Tibial nerve (tissue), 4 donors: ENCODE data around the gene CNTF. TPM values are rescaled to one million over a fixed set of nuclear protein-coding genes. Genes with fewer than 3 reads are reported as not detected.

ENCODE experiments used
- DNase-seq, 2 donors: peaks; one replicate each; pipeline ENCODE4 v3.0.0-alpha.2; 2019; ENCODE audit warnings: low spot score in 2 of 2
- H3K27ac ChIP-seq, 4 donors: fragments of 200-600 bp; sonication (generic) in 3 of 4; one replicate each; pipeline ENCODE4 v1.5.1; 2017 to 2019; ENCODE audit warnings: mild to moderate bottlenecking in 1 of 4
- H3K27me3 ChIP-seq, 2 donors: fragments of 200-600 bp; sonication (generic) in 1 of 2; one replicate each; pipeline versions ENCODE4 v1.5.1 to v1.6.0; 2017 to 2019
- H3K36me3 ChIP-seq, 3 donors: fragments of 200-600 bp; sonication (generic); one replicate each; pipeline ENCODE4 v1.5.1; 2018 to 2019
- H3K4me1 ChIP-seq, 4 donors: fragments of 200-600 bp; sonication (generic) in 3 of 4; one replicate each; pipeline ENCODE4 v1.5.1; 2017 to 2019
- H3K4me3 ChIP-seq, 4 donors: fragments of 200-600 bp; sonication (generic) in 3 of 4; one replicate each; pipeline ENCODE4 v1.5.1; 2017 to 2019; ENCODE audit warnings: mild to moderate bottlenecking in 1 of 4, moderate library complexity in 1 of 4
- H3K9me3 ChIP-seq, 4 donors: fragments of 200-600 bp; sonication (generic) in 3 of 4; one replicate each; pipeline ENCODE4 v1.5.1; 2017 to 2019
- EP300 ChIP-seq, 2 donors: sonication (generic); formaldehyde crosslinking; IDR thresholded peaks; one replicate each; pipeline ENCODE4 v1.6.1; 2017; ENCODE audit warnings: antibody characterized with exemption in 2 of 2, mild to moderate bottlenecking in 1 of 2
- POLR2A ChIP-seq, 2 donors: fragments of 450-650 bp; IDR thresholded peaks; one replicate each; pipeline ENCODE4 v1.6.1; 2017; ENCODE audit warnings: antibody characterized with exemption in 2 of 2, mild to moderate bottlenecking in 2 of 2, moderate library complexity in 2 of 2
- WGBS, 2 donors: methylation state at CpG; one replicate each; pipeline ENCODE4 v1.1.5; 2018; 5-methylcytosine and 5-hydroxymethylcytosine counted together
- total RNA-seq, 4 donors: library from RNA; depleted of rRNA; stranded (reverse); fragments of >200 nt; gene quantifications; one replicate each; pipeline ENCODE4 v1.1.0, GENCODE V29; 2016
- TF ChIP-seq, protein P1 (sequence below), 5 experiments: fragments of 200-600 bp in 3 of 5; fragments of 450-650 bp in 2 of 5; sonication (generic) in 3 of 5; IDR thresholded peaks; one replicate each; pipeline ENCODE4 v1.5.1; 2016 to 2019; ENCODE audit warnings: antibody characterized with exemption in 5 of 5, mild to moderate bottlenecking in 3 of 5, moderate library complexity in 2 of 5

Gene CNTF
- total RNA-seq, 4 donors from 2014 or later: 53.7 to 342 (median 305) TPM

DNA sequence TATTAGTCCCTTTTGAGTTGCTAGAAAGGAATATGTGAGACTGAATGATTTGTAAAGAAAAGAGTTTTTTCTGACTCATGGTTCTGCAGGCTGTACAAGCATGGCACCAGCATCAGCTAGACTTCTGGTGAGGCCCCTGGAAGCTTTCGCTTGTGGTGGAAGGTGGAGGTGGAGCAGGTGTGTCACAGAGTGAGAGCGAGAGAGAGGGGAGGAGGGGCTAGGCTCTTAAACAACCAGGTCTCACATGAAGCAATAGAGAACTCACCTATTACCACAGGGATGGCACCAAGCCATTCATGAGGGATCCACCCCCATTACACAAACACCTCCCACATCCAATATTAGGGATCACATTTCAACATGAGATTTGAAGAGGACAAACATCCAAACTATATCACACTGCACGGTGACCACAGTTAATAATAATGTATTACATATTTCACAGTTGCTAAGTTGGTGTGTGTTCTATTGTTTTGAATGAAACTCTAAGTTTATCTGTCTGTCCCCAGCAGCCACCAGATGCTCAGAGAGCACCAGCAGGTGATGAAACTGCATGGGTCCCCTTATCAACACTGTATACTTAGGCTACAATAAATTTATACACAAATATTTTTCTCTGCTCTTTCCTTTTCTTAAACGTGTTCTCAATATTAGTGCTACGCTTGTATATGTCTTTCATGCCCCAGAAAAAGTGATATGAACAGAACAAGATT, 29.5 kb upstream of the CNTF start:
- Histone ChIP-seq H3K36me3 (peaks cover 0 to 3% (median 0%) of the 10 kb centered on the region in 3 donors), H3K4me1 (peaks cover 0 to 35% (median 7%) of the 10 kb centered on the region in 4 donors)
- WGBS, 2 donors: 70 to 73% methylated on average over 5 of the region's 5 CpGs

DNA sequence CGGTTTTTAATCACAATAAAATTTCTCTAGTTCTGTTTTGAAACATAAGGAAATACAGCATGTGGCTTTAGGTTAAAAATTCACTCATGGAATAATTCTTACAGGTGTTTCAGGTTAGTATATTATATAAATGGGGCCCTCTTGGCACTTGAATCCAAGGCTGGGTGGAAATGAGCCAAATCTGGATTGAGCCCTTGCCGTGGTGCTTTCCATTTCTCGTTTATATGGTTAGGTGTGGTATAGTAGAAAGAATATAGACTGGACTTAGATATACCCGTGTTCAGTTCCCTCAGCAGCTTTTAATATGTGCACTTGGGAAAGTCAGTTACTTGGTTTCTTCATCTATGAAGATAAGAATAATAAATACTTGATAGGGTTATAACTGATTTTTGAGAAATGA, 27.6 kb upstream of the CNTF start:
- Histone ChIP-seq H3K4me1 (peaks cover 0 to 25% (median 7%) of the 10 kb centered on the region in 4 donors), H3K36me3 (peaks cover 0 to 3% (median 0%) of the 10 kb centered on the region in 3 donors), H3K27ac (no peak overlapping the region), H3K27me3 (no peaks in the 10 kb centered on the region), H3K4me3 (no peak overlapping the region), H3K9me3 (no peaks in the 10 kb centered on the region)
- DNase-seq: no peak
- 88% methylated on average over 4 of the region's 4 CpGs for WGBS, 2 donors
- TF ChIP-seq, protein P1, sequence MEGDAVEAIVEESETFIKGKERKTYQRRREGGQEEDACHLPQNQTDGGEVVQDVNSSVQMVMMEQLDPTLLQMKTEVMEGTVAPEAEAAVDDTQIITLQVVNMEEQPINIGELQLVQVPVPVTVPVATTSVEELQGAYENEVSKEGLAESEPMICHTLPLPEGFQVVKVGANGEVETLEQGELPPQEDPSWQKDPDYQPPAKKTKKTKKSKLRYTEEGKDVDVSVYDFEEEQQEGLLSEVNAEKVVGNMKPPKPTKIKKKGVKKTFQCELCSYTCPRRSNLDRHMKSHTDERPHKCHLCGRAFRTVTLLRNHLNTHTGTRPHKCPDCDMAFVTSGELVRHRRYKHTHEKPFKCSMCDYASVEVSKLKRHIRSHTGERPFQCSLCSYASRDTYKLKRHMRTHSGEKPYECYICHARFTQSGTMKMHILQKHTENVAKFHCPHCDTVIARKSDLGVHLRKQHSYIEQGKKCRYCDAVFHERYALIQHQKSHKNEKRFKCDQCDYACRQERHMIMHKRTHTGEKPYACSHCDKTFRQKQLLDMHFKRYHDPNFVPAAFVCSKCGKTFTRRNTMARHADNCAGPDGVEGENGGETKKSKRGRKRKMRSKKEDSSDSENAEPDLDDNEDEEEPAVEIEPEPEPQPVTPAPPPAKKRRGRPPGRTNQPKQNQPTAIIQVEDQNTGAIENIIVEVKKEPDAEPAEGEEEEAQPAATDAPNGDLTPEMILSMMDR (IDR thresholded peaks at IDR 0.05): no peak
- no peak for TF ChIP-seq EP300 (IDR thresholded peaks at IDR 0.05)
- no peak for TF ChIP-seq POLR2A (IDR thresholded peaks at IDR 0.05)

More for the DNA sequence above, 29.5 kb upstream of the CNTF start:
- H3K27ac ChIP-seq: no peak overlapping the region
- H3K4me3 ChIP-seq: no peak overlapping the region
- no peaks in the 10 kb centered on the region for H3K9me3 ChIP-seq
- DNase-seq: no peak
- TF ChIP-seq, protein P1 (IDR thresholded peaks at IDR 0.05): no peak
- no peaks in the 10 kb centered on the region for H3K27me3 ChIP-seq

DNA sequence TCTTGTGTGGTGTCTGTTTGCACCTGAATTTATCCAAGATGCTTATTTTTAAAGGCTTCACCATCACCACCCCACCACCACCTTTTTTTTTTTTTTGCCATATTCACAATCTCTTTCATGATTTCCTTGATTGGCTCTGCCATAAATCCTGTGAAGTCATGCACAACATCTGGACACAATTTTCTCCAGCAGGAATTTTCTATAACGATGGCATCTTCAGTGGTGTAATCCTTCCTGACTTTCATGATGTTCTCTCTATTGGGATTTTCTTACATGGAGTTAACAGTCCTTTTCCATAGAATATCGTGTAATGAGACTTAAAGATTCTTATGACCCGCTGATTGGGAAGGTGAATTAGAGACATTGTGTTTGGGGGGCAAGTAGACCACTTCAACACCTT, 25.8 kb upstream of the CNTF start:
- no peak for DNase-seq
- WGBS, 2 donors: 87 to 91% methylated on average over 3 of the region's 3 CpGs
- no peaks in the 10 kb centered on the region for H3K9me3 ChIP-seq
- TF ChIP-seq, protein P1 (IDR thresholded peaks at IDR 0.05): no peak
- no peak for TF ChIP-seq EP300 (IDR thresholded peaks at IDR 0.05)
- no peak for TF ChIP-seq POLR2A (IDR thresholded peaks at IDR 0.05)
- peaks cover 0 to 2% (median 0%) of the 10 kb centered on the region in 3 donors for H3K36me3 ChIP-seq
- H3K4me3 ChIP-seq: no peak overlapping the region
- peaks cover 0 to 35% (median 9%) of the 10 kb centered on the region in 4 donors for H3K4me1 ChIP-seq
- H3K27me3 ChIP-seq: no peaks in the 10 kb centered on the region
- H3K27ac ChIP-seq: no peak overlapping the region

DNA sequence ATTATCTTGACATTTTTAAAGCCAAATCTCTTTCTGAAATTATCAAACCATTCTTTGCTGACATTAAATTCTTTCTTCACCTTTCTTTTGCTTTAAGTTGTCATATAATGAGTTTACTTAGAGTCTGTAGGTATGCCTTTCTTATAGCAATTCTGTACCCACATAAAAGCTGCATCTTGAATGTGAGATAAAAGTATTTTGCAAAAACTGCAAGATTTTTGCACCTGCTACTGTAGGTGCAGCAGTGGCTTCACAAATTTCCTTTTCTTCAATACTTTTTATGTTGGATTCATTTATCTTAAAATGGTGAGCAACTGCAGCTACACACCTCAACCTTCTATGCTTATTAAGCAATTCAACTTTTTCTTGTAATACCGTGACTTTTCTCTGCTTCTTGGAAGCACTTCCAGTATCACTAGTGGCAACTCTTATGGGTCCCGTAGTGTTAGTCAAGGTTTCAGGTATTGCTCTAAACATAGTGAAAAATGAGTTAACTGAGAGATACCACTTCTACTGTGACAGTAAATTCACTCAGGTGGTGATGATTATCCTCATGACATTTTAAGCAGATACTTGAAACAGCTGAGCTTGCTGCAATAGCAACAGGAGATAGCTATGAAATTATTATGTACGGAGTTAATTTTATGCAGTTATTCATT, 24.9 kb upstream of the CNTF start:
- Histone ChIP-seq H3K4me1 (peaks cover 0 to 34% (median 9%) of the 10 kb centered on the region in 4 donors), H3K27me3 (no peaks in the 10 kb centered on the region), H3K4me3 (no peak overlapping the region), H3K36me3 (no peaks in the 10 kb centered on the region), H3K9me3 (no peaks in the 10 kb centered on the region), H3K27ac (no peak overlapping the region)
- TF ChIP-seq, protein P1 (IDR thresholded peaks at IDR 0.05): no peak
- no peak for TF ChIP-seq EP300 (IDR thresholded peaks at IDR 0.05)
- no peak for TF ChIP-seq POLR2A (IDR thresholded peaks at IDR 0.05)
- no peak for DNase-seq
- 87 to 95% methylated on average over 3 of the region's 3 CpGs for WGBS, 2 donors

DNA sequence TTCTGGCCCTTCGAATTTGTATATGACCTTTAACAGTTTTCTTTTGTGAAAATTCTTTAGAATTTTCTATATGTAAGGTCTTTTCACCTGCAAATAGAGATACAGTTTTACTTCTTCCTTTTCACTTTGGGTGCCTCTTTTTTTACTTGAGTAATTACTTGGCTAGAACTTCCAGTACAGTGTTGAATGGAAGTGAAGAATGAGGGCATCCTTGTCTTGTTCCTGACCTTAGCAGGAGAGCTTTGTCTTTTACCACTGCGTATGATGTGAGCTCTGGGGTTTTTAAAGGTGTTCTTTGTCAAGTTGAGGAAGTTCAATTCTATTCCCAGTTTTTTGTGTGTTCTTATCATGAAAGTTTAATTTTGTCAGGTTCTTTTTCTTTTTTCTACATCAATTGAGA, 22.0 kb upstream of the CNTF start:
- Histone ChIP-seq H3K27ac (no peak overlapping the region), H3K4me3 (no peak overlapping the region), H3K27me3 (no peaks in the 10 kb centered on the region), H3K36me3 (no peaks in the 10 kb centered on the region), H3K4me1 (peaks cover 0 to 20% (median 2%) of the 10 kb centered on the region in 4 donors), H3K9me3 (no peaks in the 10 kb centered on the region)
- TF ChIP-seq EP300 (IDR thresholded peaks at IDR 0.05) (no peak), POLR2A (IDR thresholded peaks at IDR 0.05) (no peak)
- TF ChIP-seq, protein P1 (IDR thresholded peaks at IDR 0.05): no peak
- WGBS, 2 donors: 88 to 93% methylated on average over 2 of the region's 2 CpGs
- DNase-seq: no peak
